ENCODE results near the gene RPS19BP1.

RPS19BP1 gene

GRCh38 chr22:39532215-39533073 lies at the start of gene RPS19BP1:
RPS19BP1 (minus strand) TSS chr22:39532748; CDS start chr22:39532738, 10 bp downstream.
- in situ Hi-C loops (cut with MboI; ENCODE audit: low pct_unique_long_range_greater_than_20kb, low sequenced_read_pairs) = loop anchor here (25.0 kb wide), 1 partner anchor 805 kb away; the partner anchor contains the start of gene ADSL
- peak; percentile 100 for DNase-seq

- no peak for DNase-seq
- in situ Hi-C loops (cut with MboI; ENCODE audit: low pct_unique_long_range_greater_than_20kb, low sequenced_read_pairs) = no loop called here
Observed at GRCh38 chr22:39581303-39581702, 48.8 kb upstream of the RPS19BP1 start.

- in situ Hi-C loops (cut with MboI; ENCODE audit: low pct_unique_long_range_greater_than_20kb, low sequenced_read_pairs) = no loop called here
- DNase-seq = no peak
Observed at GRCh38 chr22:39580795-39581194, 48.2 kb upstream of the RPS19BP1 start.

DNA sequence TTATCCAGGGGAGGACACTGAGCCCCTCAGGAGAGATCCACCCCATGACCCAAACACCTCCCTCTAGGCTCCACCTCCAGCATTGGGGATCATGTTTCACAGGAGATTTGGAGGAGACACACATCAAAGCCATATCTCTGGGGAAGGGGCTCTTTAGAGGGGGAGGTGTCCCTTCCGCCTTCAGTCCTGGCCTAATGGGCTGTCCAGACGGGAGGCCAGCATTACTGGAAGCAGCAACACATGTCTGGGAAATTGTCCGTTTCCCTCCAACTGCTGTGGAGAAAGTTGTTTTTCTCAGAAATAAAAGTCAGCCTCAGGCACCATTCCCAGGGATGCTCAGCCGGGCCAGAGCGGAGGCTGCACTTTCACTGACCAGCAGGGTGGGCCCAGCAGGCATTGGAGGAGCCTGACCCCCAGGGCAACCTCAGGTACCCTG lies 47.5 kb upstream of the RPS19BP1 start:
- DNase-seq = no peak
- in situ Hi-C loops (cut with MboI; ENCODE audit: low pct_unique_long_range_greater_than_20kb, low sequenced_read_pairs) = no loop called here

GRCh38 chr22:39577900-39578299 lies 45.4 kb upstream of the RPS19BP1 start:
- in situ Hi-C loops (cut with MboI; ENCODE audit: low pct_unique_long_range_greater_than_20kb, low sequenced_read_pairs) = no loop called here

GRCh38 chr22:39577366-39577765 lies 44.8 kb upstream of the RPS19BP1 start:
- in situ Hi-C loops (cut with MboI; ENCODE audit: low pct_unique_long_range_greater_than_20kb, low sequenced_read_pairs) = no loop called here
- DNase-seq = no peak

More at GRCh38 chr22:39577900-39578299, 45.4 kb upstream of the RPS19BP1 start:
- DNase-seq = no peak

- in situ Hi-C loops (cut with MboI; ENCODE audit: low pct_unique_long_range_greater_than_20kb, low sequenced_read_pairs) = no loop called here
- no peak for DNase-seq
Observed at GRCh38 chr22:39576027-39576426, 43.5 kb upstream of the RPS19BP1 start.

GRCh38 chr22:39575552-39575825 lies 42.9 kb upstream of the RPS19BP1 start:
- no peak for DNase-seq
- in situ Hi-C loops (cut with MboI; ENCODE audit: low pct_unique_long_range_greater_than_20kb, low sequenced_read_pairs) = no loop called here

GRCh38 chr22:39574779-39575551 lies 42.4 kb upstream of the RPS19BP1 start:
- in situ Hi-C loops (cut with MboI; ENCODE audit: low pct_unique_long_range_greater_than_20kb, low sequenced_read_pairs) = no loop called here

DNA sequence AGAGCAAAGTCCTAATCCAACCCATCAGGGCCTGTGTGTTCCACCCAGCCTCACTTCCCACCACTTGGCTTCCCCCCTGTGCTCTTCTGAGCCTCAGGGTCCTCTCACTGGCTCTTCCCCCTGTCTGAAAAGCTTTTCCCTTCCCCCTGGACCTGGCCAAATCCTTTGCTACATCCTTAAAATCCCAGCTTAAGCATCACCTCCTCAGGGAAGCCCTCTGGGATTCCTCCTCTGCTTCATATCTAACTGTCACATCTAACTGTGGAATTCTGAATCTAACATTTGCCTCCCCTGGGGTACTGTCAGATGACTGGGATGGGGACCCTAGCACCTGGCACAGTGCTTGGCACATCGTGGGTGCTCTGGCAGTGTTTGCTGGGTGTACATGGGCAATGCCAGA lies 39.0 kb upstream of the RPS19BP1 start:
- in situ Hi-C loops (cut with MboI; ENCODE audit: low pct_unique_long_range_greater_than_20kb, low sequenced_read_pairs) = no loop called here
- DNase-seq = no peak

More at GRCh38 chr22:39574779-39575551, 42.4 kb upstream of the RPS19BP1 start:
- DNase-seq = no peak

- DNase-seq = no peak
- in situ Hi-C loops (cut with MboI; ENCODE audit: low pct_unique_long_range_greater_than_20kb, low sequenced_read_pairs) = no loop called here
Observed at GRCh38 chr22:39570665-39571064, 38.1 kb upstream of the RPS19BP1 start, which contains the start of gene CACNA1I. CACNA1I (plus strand) TSS chr22:39570753; CDS start chr22:39570753, 0 bp downstream.

GRCh38 chr22:39570226-39570625 lies 37.7 kb upstream of the RPS19BP1 start:
- in situ Hi-C loops (cut with MboI; ENCODE audit: low pct_unique_long_range_greater_than_20kb, low sequenced_read_pairs) = no loop called here
- no peak for DNase-seq

GRCh38 chr22:39569066-39569465 lies 36.5 kb upstream of the RPS19BP1 start:
- in situ Hi-C loops (cut with MboI; ENCODE audit: low pct_unique_long_range_greater_than_20kb, low sequenced_read_pairs) = no loop called here
- DNase-seq = no peak

DNA sequence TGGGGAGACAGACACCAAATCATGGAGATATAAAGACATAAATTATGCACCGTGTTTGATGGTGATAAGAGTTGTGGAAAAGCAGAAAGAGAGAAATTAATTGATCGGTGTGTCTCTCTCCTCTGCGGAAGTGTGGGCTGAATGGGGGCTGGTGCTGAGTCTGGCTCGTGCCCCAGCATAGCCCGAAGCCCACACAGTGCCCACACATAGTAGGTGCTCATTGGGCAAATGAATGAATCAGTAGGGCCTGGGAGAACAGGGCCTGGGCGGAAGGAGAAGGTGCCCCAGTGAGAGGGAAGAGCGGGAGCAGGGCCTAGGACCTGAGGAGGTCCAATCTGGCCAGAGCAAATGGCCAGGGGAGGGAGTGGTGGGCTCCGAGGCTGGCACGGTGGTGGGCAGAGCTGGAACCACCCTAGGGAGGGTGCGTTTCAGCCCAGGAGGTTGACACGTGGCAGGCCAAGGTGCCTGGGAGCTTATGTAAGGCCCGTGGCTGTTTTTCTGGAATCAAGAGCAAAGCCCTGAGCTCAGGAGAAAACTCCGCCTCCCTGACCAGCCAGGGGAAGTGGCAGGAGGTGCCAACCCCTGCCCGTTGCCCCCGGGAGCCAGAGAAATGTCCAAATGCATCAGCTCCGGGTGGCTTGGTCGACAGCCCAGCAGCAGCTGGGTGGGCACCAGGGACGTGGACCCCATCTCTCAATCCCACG lies 35.9 kb upstream of the RPS19BP1 start:
- in situ Hi-C loops (cut with MboI; ENCODE audit: low pct_unique_long_range_greater_than_20kb, low sequenced_read_pairs) = no loop called here
- DNase-seq = no peak

- in situ Hi-C loops (cut with MboI; ENCODE audit: low pct_unique_long_range_greater_than_20kb, low sequenced_read_pairs) = no loop called here
- DNase-seq = no peak
Observed at GRCh38 chr22:39567135-39567946, 34.8 kb upstream of the RPS19BP1 start.

GRCh38 chr22:39565414-39565944 lies 32.9 kb upstream of the RPS19BP1 start:
- in situ Hi-C loops (cut with MboI; ENCODE audit: low pct_unique_long_range_greater_than_20kb, low sequenced_read_pairs) = no loop called here
- DNase-seq = no peak

GRCh38 chr22:39563571-39564428 lies 31.3 kb upstream of the RPS19BP1 start:
- in situ Hi-C loops (cut with MboI; ENCODE audit: low pct_unique_long_range_greater_than_20kb, low sequenced_read_pairs) = no loop called here

More at GRCh38 chr22:39563571-39564428, 31.3 kb upstream of the RPS19BP1 start:
- no peak for DNase-seq

Data from KBM-7 (cell line).